ENCODE results near the gene TMEM218. TPM values are rescaled to one million over a fixed set of nuclear protein-coding genes. Genes with fewer than 3 reads are reported as not detected.

The TMEM218 gene
- total and polyA plus RNA-seq, 10 of the 15 experiments (the other 5 are each of a cell fraction or from before 2014, with no cell fraction given) = 11.2 to 50.3 (median 28.8) TPM

GRCh38 chr11:125157953-125158680, 46.7 kb upstream of the TMEM218 start:
- Histone ChIP-seq H4K20me1 (ENCODE audit: control insufficient read depth, insufficient read depth) (no peaks in the 10 kb centered on the region), H3K27me3 (replicated peaks in 1 of 2; ENCODE audit: control insufficient read depth in 2 of 2, insufficient read depth in 2 of 2, low read length in 1 of 2) (peaks cover under 1 to 5% of the 10 kb centered on the region in 2 experiments), H3K79me2 (ENCODE audit: control insufficient read depth, insufficient read depth, low read length) (no peaks in the 10 kb centered on the region), H2AFZ (ENCODE audit: control insufficient read depth, low read depth, low read length) (no peak overlapping the region), H3K4me3 (no peak overlapping the region), H3K36me3 (ENCODE audit: control insufficient read depth in 2 of 2, insufficient read depth in 2 of 2, low read length in 1 of 2) (no peaks in the 10 kb centered on the region), H3K4me2 (ENCODE audit: control insufficient read depth, insufficient read depth) (no peak overlapping the region), H3K27ac (ENCODE audit: control insufficient read depth, insufficient read depth) (no peak overlapping the region), H3K4me1 (ENCODE audit: control insufficient read depth, insufficient read depth, low read length) (no peaks in the 10 kb centered on the region), H3K9ac (ENCODE audit: control insufficient read depth, insufficient read depth, low read length) (no peak overlapping the region), H3K9me3 (replicated peaks; ENCODE audit: control insufficient read depth, insufficient read depth, low read length) (peaks cover 2% of the 10 kb centered on the region; the same call in 1 of the 3 replicates)
- TF ChIP-seq SMAD1 (IDR thresholded peaks at IDR 0.05; ENCODE audit: low read depth, partially characterized antibody) (no peak), ATF7 (IDR thresholded peaks at IDR 0.05; ENCODE audit: low read depth) (no peak), SRF (IDR thresholded peaks at IDR 0.05; ENCODE audit: low read depth in 2 of 2, low read length in 2 of 2) (no peak)
- in situ Hi-C loops (cut with MboI) (no loop called here), intact Hi-C loops (cut with micrococcal nuclease; ENCODE audit: unreplicated experiment) (no loop called here)
- ChIA-PET RAD21 (ENCODE audit: unreplicated experiment) (no interaction called here), CTCF (no interaction called here), SMC1A (ENCODE audit: uncharacterized antibody, unreplicated experiment) (no interaction called here), POLR2A (interaction anchor here (0.5 kb wide), 1 partner anchor 271 kb away, joined by 3 read pairs; no protein-coding TSS in a partner anchor)
- BruUV-seq (replicated peaks) = no TSS peak
- DNase-seq (ENCODE audit: low read depth, low spot score) (no peak), FAIRE-seq (no peak), ATAC-seq (no peak)
- 50% methylated on average over 10 of the region's 10 CpGs for WGBS (ENCODE audit: insufficient coverage, insufficient replicate concordance, low lambda C conversion rate, missing lambda C conversion rate)

- H3K9ac ChIP-seq (ENCODE audit: control insufficient read depth, insufficient read depth, low read length) = no peak overlapping the region
- H3K4me1 ChIP-seq (ENCODE audit: control insufficient read depth, insufficient read depth, low read length) = no peaks in the 10 kb centered on the region
- ChIA-PET POLR2A (no interaction called here), RAD21 (ENCODE audit: unreplicated experiment) (no interaction called here), SMC1A (ENCODE audit: uncharacterized antibody, unreplicated experiment) (no interaction called here), CTCF (interaction anchor here (0.9 kb wide), 1 partner anchor 15 kb away, joined by 3 read pairs; no protein-coding TSS in a partner anchor)
- H3K36me3 ChIP-seq (ENCODE audit: control insufficient read depth in 2 of 2, insufficient read depth in 2 of 2, low read length in 1 of 2) = no peaks in the 10 kb centered on the region
- no peak overlapping the region for H3K27ac ChIP-seq (ENCODE audit: control insufficient read depth, insufficient read depth)
- ATAC-seq (no peak), FAIRE-seq (no peak), DNase-seq (ENCODE audit: low read depth, low spot score) (no peak)
- no peak overlapping the region for H3K4me2 ChIP-seq (ENCODE audit: control insufficient read depth, insufficient read depth)
- no peak overlapping the region for H2AFZ ChIP-seq (ENCODE audit: control insufficient read depth, low read depth, low read length)
- WGBS (ENCODE audit: insufficient coverage, insufficient replicate concordance, low lambda C conversion rate, missing lambda C conversion rate) = 27% methylated on average over 6 of the region's 6 CpGs
- H3K4me3 ChIP-seq = no peak overlapping the region
- intact Hi-C loops (cut with micrococcal nuclease; ENCODE audit: unreplicated experiment) = no loop called here
- no peaks in the 10 kb centered on the region for H3K79me2 ChIP-seq (ENCODE audit: control insufficient read depth, insufficient read depth, low read length)
- no peak for TF ChIP-seq REST (IDR thresholded peaks at IDR 0.05; ENCODE audit: low read depth, low read length)
- TF ChIP-seq CHD4 (IDR thresholded peaks at IDR 0.05) = no peak
- TF ChIP-seq NFIC (IDR thresholded peaks at IDR 0.05; ENCODE audit: low read depth, low read length) = no peak
- TF ChIP-seq MYC (IDR thresholded peaks at IDR 0.05; ENCODE audit: insufficient read depth, insufficient read length, insufficient replicate concordance, low read length, severe bottlenecking) = no peak
- no peak for TF ChIP-seq CBX3 (IDR thresholded peaks at IDR 0.05; ENCODE audit: borderline replicate concordance, low read depth)
- TF ChIP-seq FOXK2 (IDR thresholded peaks at IDR 0.05) = no peak
- no peak for TF ChIP-seq SP1 (IDR thresholded peaks at IDR 0.05; ENCODE audit: low read depth, low read length)
- BruUV-seq (replicated peaks) = no TSS peak
- in situ Hi-C loops (cut with MboI) = no loop called here
- H4K20me1 ChIP-seq (ENCODE audit: control insufficient read depth, insufficient read depth) = no peaks in the 10 kb centered on the region
- peaks cover 0 to 8% of the 10 kb centered on the region in 2 experiments; a peak in 2 of 4 replicates for H3K27me3 ChIP-seq (replicated peaks in 1 of 2; ENCODE audit: control insufficient read depth in 2 of 2, insufficient read depth in 2 of 2, low read length in 1 of 2)
- H3K9me3 ChIP-seq (replicated peaks; ENCODE audit: control insufficient read depth, insufficient read depth, low read length) = peaks cover 2% of the 10 kb centered on the region; the same call in 1 of the 3 replicates
These were observed 45.8 kb upstream of the TMEM218 start for GRCh38 chr11:125157118-125157733.
